Measurements from ENCODE around the gene TCTN2. TPM values are rescaled to one million over a fixed set of nuclear protein-coding genes. Genes with fewer than 3 reads are reported as not detected.

TCTN2 gene
- total RNA-seq, 1 donor from 2014 or later = 15.8 TPM

DNA sequence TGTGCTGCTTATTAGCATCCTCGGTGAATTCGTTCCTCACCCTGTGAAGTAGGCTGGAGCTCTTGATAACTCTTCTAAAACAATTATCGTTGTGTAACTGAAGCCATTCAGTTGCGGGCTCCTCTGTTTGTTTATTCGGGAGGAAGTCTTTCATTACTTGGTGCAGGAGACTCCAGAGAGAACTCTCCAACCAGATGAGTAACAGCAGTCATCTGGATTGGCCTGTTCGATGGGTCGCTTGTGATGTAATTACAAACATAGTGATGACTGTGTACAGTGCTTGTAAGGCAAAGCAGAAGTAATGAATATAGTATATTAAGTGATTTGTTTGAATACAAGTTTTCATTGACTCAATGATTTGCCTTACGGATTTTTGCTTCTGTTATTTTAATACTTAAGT, 52.1 kb downstream of the TCTN2 start:
- Mint-ChIP-seq H3K27me3 (ENCODE audit: insufficient read depth, low read depth) (no peaks in the 10 kb centered on the region), H3K4me3 (no peak overlapping the region), H3K9me3 (no peaks in the 10 kb centered on the region), H3K4me1 (no peaks in the 10 kb centered on the region), H3K36me3 (peaks cover 18% of the 10 kb centered on the region), H3K27ac (no peak overlapping the region)
- TF ChIP-seq, protein P1, sequence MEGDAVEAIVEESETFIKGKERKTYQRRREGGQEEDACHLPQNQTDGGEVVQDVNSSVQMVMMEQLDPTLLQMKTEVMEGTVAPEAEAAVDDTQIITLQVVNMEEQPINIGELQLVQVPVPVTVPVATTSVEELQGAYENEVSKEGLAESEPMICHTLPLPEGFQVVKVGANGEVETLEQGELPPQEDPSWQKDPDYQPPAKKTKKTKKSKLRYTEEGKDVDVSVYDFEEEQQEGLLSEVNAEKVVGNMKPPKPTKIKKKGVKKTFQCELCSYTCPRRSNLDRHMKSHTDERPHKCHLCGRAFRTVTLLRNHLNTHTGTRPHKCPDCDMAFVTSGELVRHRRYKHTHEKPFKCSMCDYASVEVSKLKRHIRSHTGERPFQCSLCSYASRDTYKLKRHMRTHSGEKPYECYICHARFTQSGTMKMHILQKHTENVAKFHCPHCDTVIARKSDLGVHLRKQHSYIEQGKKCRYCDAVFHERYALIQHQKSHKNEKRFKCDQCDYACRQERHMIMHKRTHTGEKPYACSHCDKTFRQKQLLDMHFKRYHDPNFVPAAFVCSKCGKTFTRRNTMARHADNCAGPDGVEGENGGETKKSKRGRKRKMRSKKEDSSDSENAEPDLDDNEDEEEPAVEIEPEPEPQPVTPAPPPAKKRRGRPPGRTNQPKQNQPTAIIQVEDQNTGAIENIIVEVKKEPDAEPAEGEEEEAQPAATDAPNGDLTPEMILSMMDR (IDR thresholded peaks at IDR 0.05) = no peak
- TF ChIP-seq EZH2phosphoT487 (IDR thresholded peaks at IDR 0.05) = no peak
- no peak for TF ChIP-seq EZH2 (IDR thresholded peaks at IDR 0.05)
- Histone ChIP-seq H3K4me1 (no peaks in the 10 kb centered on the region), H3K9me3 (ENCODE audit: low read depth) (no peaks in the 10 kb centered on the region), H3K79me2 (ENCODE audit: low read depth) (peaks cover 7% of the 10 kb centered on the region), H3K27ac (no peak overlapping the region), H4K20me1 (ENCODE audit: low read depth) (peaks cover 12% of the 10 kb centered on the region), H2AFZ (replicated peaks) (no peak overlapping the region), H3K4me2 (no peak overlapping the region), H3K36me3 (peaks cover 9% of the 10 kb centered on the region), H3K27me3 (no peaks in the 10 kb centered on the region), H3K4me3 (no peak overlapping the region), H3K9ac (no peak overlapping the region), H3F3A (ENCODE audit: low read depth) (no peaks in the 10 kb centered on the region)
- DNase-seq (ENCODE audit: low spot score) = no peak

DNA sequence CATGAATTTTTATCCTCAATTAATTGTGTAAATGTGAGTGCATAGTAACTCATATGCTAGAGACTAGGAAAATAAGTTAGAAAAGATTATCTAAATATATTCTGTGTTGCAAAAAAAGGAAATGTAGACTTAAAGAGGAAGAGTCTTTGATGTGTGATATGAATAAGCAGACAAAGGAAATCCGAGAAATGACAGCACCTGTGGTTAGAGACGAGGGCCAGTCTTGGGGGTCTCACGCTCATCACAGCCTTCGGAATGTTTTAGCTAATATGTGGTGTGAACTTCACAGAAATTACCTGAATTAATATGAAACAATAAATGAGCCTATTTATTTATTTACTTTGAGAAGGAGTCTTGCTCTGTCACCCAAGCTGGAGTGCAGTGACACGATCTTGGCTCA, 52.9 kb downstream of the TCTN2 start:
- H3K4me3 Mint-ChIP-seq = no peak overlapping the region
- H2AFZ ChIP-seq (replicated peaks) = no peak overlapping the region
- peaks cover 9% of the 10 kb centered on the region for H3K36me3 ChIP-seq
- no peaks in the 10 kb centered on the region for H3K9me3 Mint-ChIP-seq
- no peaks in the 10 kb centered on the region for H3F3A ChIP-seq (ENCODE audit: low read depth)
- TF ChIP-seq, protein P1 (IDR thresholded peaks at IDR 0.05) = no peak
- TF ChIP-seq EZH2phosphoT487 (IDR thresholded peaks at IDR 0.05) (no peak), EZH2 (IDR thresholded peaks at IDR 0.05) (no peak)
- H3K9me3 ChIP-seq (ENCODE audit: low read depth) = no peaks in the 10 kb centered on the region
- peaks cover under 1% of the 10 kb centered on the region for H3K79me2 ChIP-seq (ENCODE audit: low read depth)
- H3K36me3 Mint-ChIP-seq = peaks cover 22% of the 10 kb centered on the region
- H3K4me2 ChIP-seq = no peak overlapping the region
- H4K20me1 ChIP-seq (ENCODE audit: low read depth) = peaks cover 9% of the 10 kb centered on the region
- H3K9ac ChIP-seq = no peak overlapping the region
- no peak overlapping the region for H3K27ac ChIP-seq
- no peak overlapping the region for H3K27ac Mint-ChIP-seq
- no peaks in the 10 kb centered on the region for H3K4me1 Mint-ChIP-seq
- H3K27me3 ChIP-seq = no peaks in the 10 kb centered on the region
- H3K4me1 ChIP-seq = no peaks in the 10 kb centered on the region
- no peaks in the 10 kb centered on the region for H3K27me3 Mint-ChIP-seq (ENCODE audit: insufficient read depth, low read depth)
- no peak for DNase-seq (ENCODE audit: low spot score)
- no peak overlapping the region for H3K4me3 ChIP-seq

DNA sequence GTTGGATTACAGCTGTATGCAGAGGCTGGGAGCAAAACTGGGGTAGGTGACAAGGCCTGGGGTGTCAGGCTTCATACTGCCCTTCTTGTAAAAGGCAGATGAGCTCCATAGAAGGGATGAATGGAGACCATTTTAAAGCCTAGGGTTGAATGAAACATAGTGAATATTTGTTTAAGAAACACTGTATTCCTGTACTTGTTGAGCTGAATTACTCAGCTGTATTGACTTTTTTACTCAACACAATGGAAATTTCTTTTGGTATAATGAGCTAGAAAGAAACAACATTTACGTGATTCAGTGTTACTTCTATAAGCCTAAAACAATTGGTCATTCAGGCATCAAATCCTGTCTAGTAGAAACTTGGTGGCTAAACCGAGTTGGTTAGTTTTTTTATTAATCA, 55.3 kb downstream of the TCTN2 start:
- no peak overlapping the region for H3K4me3 Mint-ChIP-seq

More for the DNA sequence above, 55.3 kb downstream of the TCTN2 start:
- Mint-ChIP-seq H3K27ac (no peak overlapping the region), H3K9me3 (no peaks in the 10 kb centered on the region), H3K27me3 (ENCODE audit: insufficient read depth, low read depth) (no peaks in the 10 kb centered on the region), H3K4me1 (no peaks in the 10 kb centered on the region), H3K36me3 (peaks cover 33% of the 10 kb centered on the region)
- Histone ChIP-seq H3K9me3 (ENCODE audit: low read depth) (no peaks in the 10 kb centered on the region), H4K20me1 (ENCODE audit: low read depth) (peaks cover 7% of the 10 kb centered on the region), H3K4me2 (no peak overlapping the region), H3K4me3 (no peak overlapping the region), H3K9ac (no peak overlapping the region), H3K79me2 (ENCODE audit: low read depth) (no peaks in the 10 kb centered on the region), H2AFZ (replicated peaks) (no peak overlapping the region), H3K27me3 (no peaks in the 10 kb centered on the region), H3K4me1 (no peaks in the 10 kb centered on the region), H3K36me3 (peaks cover 9% of the 10 kb centered on the region), H3F3A (ENCODE audit: low read depth) (no peaks in the 10 kb centered on the region), H3K27ac (no peak overlapping the region)
- TF ChIP-seq EZH2phosphoT487 (IDR thresholded peaks at IDR 0.05) (no peak), EZH2 (IDR thresholded peaks at IDR 0.05) (no peak)
- TF ChIP-seq, protein P1 (IDR thresholded peaks at IDR 0.05) = no peak
- DNase-seq (ENCODE audit: low spot score) = no peak
